Peyer's patch (tissue), 4 donors: Measurements from ENCODE around the gene EOMES. TPM values are rescaled to one million over a fixed set of nuclear protein-coding genes. Genes with fewer than 3 reads are reported as not detected.

ENCODE experiments used
- DNase-seq, 3 donors: peaks; one replicate each; pipeline ENCODE4 v3.0.0-alpha.2; 2017 to 2019
- H3K27ac ChIP-seq, 4 donors: fragments of 200-600 bp; sonication (generic); one replicate each; pipeline ENCODE4 v1.5.1; 2016 to 2019
- H3K27me3 ChIP-seq, 2 donors: fragments of 200-600 bp; sonication (generic); one replicate each; pipeline ENCODE4 v1.5.1; 2019
- H3K36me3 ChIP-seq, 3 donors: fragments of 200-600 bp; sonication (generic); one replicate each; pipeline ENCODE4 v1.5.1; 2016 to 2019
- H3K4me1 ChIP-seq, 4 donors: fragments of 200-600 bp; sonication (generic); one replicate each; pipeline ENCODE4 v1.5.1; 2016 to 2019
- H3K4me3 ChIP-seq, 4 donors: fragments of 200-600 bp; sonication (generic); 1 replicate in 3 of 4; 2 replicates in 1 of 4; pipeline ENCODE4 v1.5.1; 2016 to 2019; ENCODE audit warnings: mild to moderate bottlenecking in 1 of 4
- H3K9me3 ChIP-seq, 4 donors: fragments of 200-600 bp; sonication (generic); one replicate each; pipeline ENCODE4 v1.5.1; 2016 to 2019; ENCODE audit warnings: mild to moderate bottlenecking in 1 of 4
- CTCF ChIP-seq, 6 experiments: fragments of 450-650 bp in 4 of 6; fragments of 200-600 bp in 2 of 6; sonication (generic) in 1 of 6; IDR thresholded peaks; one replicate each; pipeline ENCODE4 v1.5.1; 2017 to 2019; ENCODE audit warnings: antibody characterized with exemption in 6 of 6, mild to moderate bottlenecking in 3 of 6, moderate library complexity in 1 of 6
- POLR2A ChIP-seq, 2 donors: fragments of 450-650 bp; IDR thresholded peaks; one replicate each; pipeline ENCODE4 v1.5.1; 2017; ENCODE audit warnings: antibody characterized with exemption in 2 of 2, mild to moderate bottlenecking in 2 of 2, moderate library complexity in 2 of 2
- total RNA-seq, 4 donors: library from RNA; depleted of rRNA; stranded (reverse); fragments of >200 nt; gene quantifications; one replicate each; pipeline ENCODE4 v1.1.0, GENCODE V29; 2016

EOMES gene
- total RNA-seq, 4 donors from 2014 or later = 0.70 TPM; not detected in 3

DNA sequence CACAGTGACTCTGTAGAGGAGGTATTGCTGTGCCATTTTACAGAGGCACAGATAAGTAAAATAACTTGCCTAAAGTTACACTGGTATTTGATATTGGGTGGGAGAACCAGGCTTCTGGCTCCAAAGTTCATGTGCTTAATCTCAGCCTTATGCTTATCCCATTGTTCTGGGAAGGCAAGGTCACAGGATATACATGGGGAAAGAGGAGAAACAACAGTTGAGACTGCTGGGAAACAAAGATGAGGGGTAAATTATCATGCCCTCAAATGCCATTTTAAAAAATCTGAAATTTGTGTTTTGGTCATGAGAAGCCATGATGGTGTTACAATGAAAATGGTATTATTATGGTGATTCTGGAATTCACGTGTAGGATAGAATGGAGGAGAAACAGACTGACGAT is 54.4 kb downstream of the EOMES start:
- Histone ChIP-seq H3K4me1 (no peaks in the 10 kb centered on the region), H3K36me3 (no peaks in the 10 kb centered on the region), H3K4me3 (no peak overlapping the region), H3K9me3 (no peaks in the 10 kb centered on the region), H3K27ac (no peak overlapping the region), H3K27me3 (no peaks in the 10 kb centered on the region)
- TF ChIP-seq POLR2A (IDR thresholded peaks at IDR 0.05) (no peak), CTCF (IDR thresholded peaks at IDR 0.05) (no peak)
- DNase-seq = no peak

DNA sequence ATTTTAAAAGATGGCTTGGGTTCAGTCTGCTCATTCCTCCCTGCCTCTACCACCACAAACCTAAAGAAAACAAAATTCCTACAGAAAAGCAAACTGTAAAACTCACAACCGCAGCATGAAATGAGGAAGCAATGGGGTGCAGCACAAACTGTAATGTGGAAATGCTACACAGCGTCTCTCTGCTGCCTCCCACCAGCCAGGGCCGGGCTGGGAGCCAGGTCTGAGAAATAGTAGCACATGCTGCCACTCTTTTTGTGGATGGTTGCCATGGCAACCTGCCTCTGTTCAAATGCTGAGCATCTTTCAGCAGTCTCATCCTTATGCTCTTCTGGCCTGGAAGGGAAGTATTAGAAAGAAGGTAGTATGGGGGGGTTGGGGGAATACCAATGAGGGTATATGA is 55.4 kb downstream of the EOMES start:
- TF ChIP-seq CTCF (IDR thresholded peaks at IDR 0.05) (no peak), POLR2A (IDR thresholded peaks at IDR 0.05) (no peak)
- peak overlapping the region in 2 of 4 donors; percentile 16 to 44 for H3K27ac ChIP-seq
- peak in 2 of 3 donors; percentile 59 to 72 for DNase-seq

DNA sequence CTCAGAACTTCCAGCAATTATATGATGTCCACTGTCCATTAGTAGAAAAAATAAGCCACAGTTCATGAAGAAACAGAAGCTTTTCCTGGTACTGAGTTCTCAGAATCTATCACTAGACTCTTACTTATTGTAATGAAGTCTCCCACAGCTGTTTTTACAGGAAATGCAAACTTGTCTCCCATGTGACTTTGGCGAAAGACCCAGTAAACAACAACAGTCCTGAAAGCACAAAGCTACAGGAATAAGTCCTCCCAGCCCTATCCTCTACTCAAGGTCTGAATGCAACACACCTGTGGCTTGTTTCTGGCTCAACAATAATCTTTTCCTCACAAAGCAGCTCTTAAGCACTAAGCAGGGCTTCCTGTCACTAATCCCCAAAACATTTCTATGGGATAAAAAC is 55.9 kb downstream of the EOMES start:
- H3K4me1 ChIP-seq = no peaks in the 10 kb centered on the region
- DNase-seq = no peak
- no peaks in the 10 kb centered on the region for H3K27me3 ChIP-seq
- peak overlapping the region in 2 of 4 donors; percentile 16 to 44 for H3K27ac ChIP-seq
- H3K36me3 ChIP-seq = no peaks in the 10 kb centered on the region
- no peaks in the 10 kb centered on the region for H3K9me3 ChIP-seq
- TF ChIP-seq CTCF (IDR thresholded peaks at IDR 0.05) = no peak
- TF ChIP-seq POLR2A (IDR thresholded peaks at IDR 0.05) = no peak
- H3K4me3 ChIP-seq = no peak overlapping the region

More for the DNA sequence above, 55.4 kb downstream of the EOMES start:
- Histone ChIP-seq H3K4me3 (no peak overlapping the region), H3K4me1 (no peaks in the 10 kb centered on the region), H3K27me3 (no peaks in the 10 kb centered on the region), H3K9me3 (no peaks in the 10 kb centered on the region), H3K36me3 (no peaks in the 10 kb centered on the region)

Other genes starting within 250 kb of the EOMES start
- gene SLC4A7, start 237.9 kb downstream of the EOMES start, total RNA-seq = 100 to 1,000 TPM in 3 of 4 donors, 10 to 100 TPM in 1; 92.4 to 201 (median 152) TPM